ENCODE measurements around the gene ARMC3. TPM values are rescaled to one million over a fixed set of nuclear protein-coding genes. Genes with fewer than 3 reads are reported as not detected.
"Not testable (repeated sequence)": the region's sequence is repeated elsewhere in the genome, so short reads cannot be mapped to it uniquely, and the experiment has no call there.

Gene ARMC3
- total RNA-seq, 1 donor from 2014 or later: 0.23 TPM

DNA sequence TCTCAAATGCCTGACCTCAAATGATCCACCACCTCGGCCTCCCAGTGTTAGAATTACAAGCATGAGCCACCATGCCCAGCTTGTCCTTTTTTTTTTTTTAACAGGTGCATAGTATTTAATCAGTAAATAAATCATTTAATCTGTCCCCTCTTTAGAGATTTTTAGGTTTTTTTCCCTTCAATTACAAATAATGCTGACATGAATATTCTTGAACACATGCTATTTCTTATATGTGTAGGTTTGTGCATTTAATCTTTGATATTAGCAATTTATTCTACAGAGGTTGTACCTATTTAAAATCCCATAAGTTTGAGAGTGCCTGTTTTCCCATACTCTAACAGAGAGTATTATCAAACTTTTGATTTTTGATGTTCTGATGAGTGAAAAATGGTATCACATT is 24.2 kb upstream of the ARMC3 start:
- Histone ChIP-seq H3K4me1 (ENCODE audit: insufficient read depth, low read length) (no peaks in the 10 kb centered on the region), H3K9me3 (ENCODE audit: insufficient read depth, low read depth, low read length) (peaks cover 4% of the 10 kb centered on the region), H3K27me3 (ENCODE audit: insufficient read depth, low read length) (no peaks in the 10 kb centered on the region), H3K4me2 (ENCODE audit: low read length) (no peak overlapping the region), H4K20me1 (ENCODE audit: insufficient read depth, low read length) (no peaks in the 10 kb centered on the region), H3K27ac (ENCODE audit: low read depth, low read length) (no peak overlapping the region), H3K79me2 (ENCODE audit: insufficient read depth, low read length) (no peaks in the 10 kb centered on the region), H2AFZ (ENCODE audit: low read depth, low read length) (no peak overlapping the region), H3K9ac (ENCODE audit: low read length) (no peak overlapping the region), H3K36me3 (ENCODE audit: insufficient read depth, low read length) (no peaks in the 10 kb centered on the region), H3K4me3 (ENCODE audit: insufficient read depth, low read depth, low read length) (no peak overlapping the region)
- DNase-seq (ENCODE audit: low read depth) (no peak), FAIRE-seq (no peak)
- no peak for TF ChIP-seq EZH2 (IDR thresholded peaks at IDR 0.05; ENCODE audit: insufficient read depth, low read length)
- TF ChIP-seq, protein P1, sequence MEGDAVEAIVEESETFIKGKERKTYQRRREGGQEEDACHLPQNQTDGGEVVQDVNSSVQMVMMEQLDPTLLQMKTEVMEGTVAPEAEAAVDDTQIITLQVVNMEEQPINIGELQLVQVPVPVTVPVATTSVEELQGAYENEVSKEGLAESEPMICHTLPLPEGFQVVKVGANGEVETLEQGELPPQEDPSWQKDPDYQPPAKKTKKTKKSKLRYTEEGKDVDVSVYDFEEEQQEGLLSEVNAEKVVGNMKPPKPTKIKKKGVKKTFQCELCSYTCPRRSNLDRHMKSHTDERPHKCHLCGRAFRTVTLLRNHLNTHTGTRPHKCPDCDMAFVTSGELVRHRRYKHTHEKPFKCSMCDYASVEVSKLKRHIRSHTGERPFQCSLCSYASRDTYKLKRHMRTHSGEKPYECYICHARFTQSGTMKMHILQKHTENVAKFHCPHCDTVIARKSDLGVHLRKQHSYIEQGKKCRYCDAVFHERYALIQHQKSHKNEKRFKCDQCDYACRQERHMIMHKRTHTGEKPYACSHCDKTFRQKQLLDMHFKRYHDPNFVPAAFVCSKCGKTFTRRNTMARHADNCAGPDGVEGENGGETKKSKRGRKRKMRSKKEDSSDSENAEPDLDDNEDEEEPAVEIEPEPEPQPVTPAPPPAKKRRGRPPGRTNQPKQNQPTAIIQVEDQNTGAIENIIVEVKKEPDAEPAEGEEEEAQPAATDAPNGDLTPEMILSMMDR (IDR thresholded peaks at IDR 0.05; ENCODE audit: insufficient read depth, low read depth, low read length): no peak
- H3K27ac Mint-ChIP-seq (ENCODE audit: unreplicated experiment): no peak overlapping the region
- no peaks in the 10 kb centered on the region for H3K4me1 Mint-ChIP-seq (ENCODE audit: low read depth, unreplicated experiment)
- no peak overlapping the region for H3K4me3 Mint-ChIP-seq (ENCODE audit: unreplicated experiment)
- H3K9me3 Mint-ChIP-seq (ENCODE audit: unreplicated experiment): peaks cover 13% of the 10 kb centered on the region
- H3K27me3 Mint-ChIP-seq (ENCODE audit: low read depth, unreplicated experiment): no peaks in the 10 kb centered on the region
- peaks cover 2% of the 10 kb centered on the region for H3K36me3 Mint-ChIP-seq (ENCODE audit: low read depth, unreplicated experiment)

DNA sequence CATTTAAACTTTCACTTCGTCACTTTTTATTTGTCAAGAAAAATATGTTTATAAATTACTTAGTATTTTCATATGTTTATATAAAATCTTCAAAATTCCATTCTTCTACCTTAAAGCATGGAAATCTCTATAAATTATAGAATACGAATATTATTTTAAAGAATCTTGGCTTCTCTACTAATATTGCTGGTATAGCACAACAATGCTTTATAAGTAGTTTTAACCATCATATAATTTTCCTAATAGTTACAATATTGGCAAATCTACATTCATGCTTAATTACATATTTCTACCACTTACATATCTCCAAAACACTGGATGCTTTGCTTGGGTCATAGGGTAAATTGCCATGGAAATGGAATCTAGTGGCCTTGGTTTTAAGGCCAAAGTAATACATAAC is 21.1 kb upstream of the ARMC3 start:
- no peaks in the 10 kb centered on the region for H3K79me2 ChIP-seq (ENCODE audit: insufficient read depth, low read length)
- peaks cover 7% of the 10 kb centered on the region for H3K9me3 ChIP-seq (ENCODE audit: insufficient read depth, low read depth, low read length)
- FAIRE-seq (no peak), DNase-seq (ENCODE audit: low read depth) (no peak)
- H2AFZ ChIP-seq (ENCODE audit: low read depth, low read length): no peak overlapping the region
- no peak overlapping the region for H3K27ac ChIP-seq (ENCODE audit: low read depth, low read length)
- H3K36me3 Mint-ChIP-seq (ENCODE audit: low read depth, unreplicated experiment): peaks cover 9% of the 10 kb centered on the region
- H3K4me3 ChIP-seq (ENCODE audit: insufficient read depth, low read depth, low read length): no peak overlapping the region
- H4K20me1 ChIP-seq (ENCODE audit: insufficient read depth, low read length): no peaks in the 10 kb centered on the region
- no peak overlapping the region for H3K4me3 Mint-ChIP-seq (ENCODE audit: unreplicated experiment)
- peaks cover 23% of the 10 kb centered on the region for H3K9me3 Mint-ChIP-seq (ENCODE audit: unreplicated experiment)
- H3K27me3 ChIP-seq (ENCODE audit: insufficient read depth, low read length): no peaks in the 10 kb centered on the region
- H3K4me1 ChIP-seq (ENCODE audit: insufficient read depth, low read length): no peaks in the 10 kb centered on the region
- H3K27ac Mint-ChIP-seq (ENCODE audit: unreplicated experiment): no peak overlapping the region
- H3K27me3 Mint-ChIP-seq (ENCODE audit: low read depth, unreplicated experiment): no peaks in the 10 kb centered on the region
- H3K4me1 Mint-ChIP-seq (ENCODE audit: low read depth, unreplicated experiment): no peaks in the 10 kb centered on the region
- no peaks in the 10 kb centered on the region for H3K36me3 ChIP-seq (ENCODE audit: insufficient read depth, low read length)
- no peak overlapping the region for H3K9ac ChIP-seq (ENCODE audit: low read length)
- TF ChIP-seq EZH2 (IDR thresholded peaks at IDR 0.05; ENCODE audit: insufficient read depth, low read length): no peak
- TF ChIP-seq, protein P1 (IDR thresholded peaks at IDR 0.05; ENCODE audit: insufficient read depth, low read depth, low read length): no peak
- no peak overlapping the region for H3K4me2 ChIP-seq (ENCODE audit: low read length)

DNA sequence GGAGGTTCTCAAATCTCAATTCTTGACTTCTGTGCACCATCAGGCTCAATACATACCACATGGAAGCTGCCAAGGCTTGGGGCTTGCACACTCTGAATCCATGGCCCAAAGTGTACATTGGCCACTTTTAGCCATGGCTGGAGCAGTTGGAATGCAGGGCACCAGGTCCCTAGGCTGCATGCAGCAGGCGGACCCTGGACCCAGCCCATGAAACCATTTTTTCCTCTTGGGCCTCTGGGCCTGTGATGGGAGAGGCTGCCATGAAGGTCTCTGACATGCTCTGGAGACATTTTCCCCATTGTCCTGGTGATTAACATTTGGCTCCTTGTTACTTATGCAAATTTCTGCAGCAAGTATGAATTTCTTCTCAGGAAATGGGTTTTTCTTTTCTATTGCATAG is 19.0 kb upstream of the ARMC3 start:
- Histone ChIP-seq H3K27ac (ENCODE audit: low read depth, low read length) (no peak overlapping the region), H3K4me3 (ENCODE audit: insufficient read depth, low read depth, low read length) (no peak overlapping the region), H4K20me1 (ENCODE audit: insufficient read depth, low read length) (no peaks in the 10 kb centered on the region), H3K4me2 (ENCODE audit: low read length) (no peak overlapping the region), H3K4me1 (ENCODE audit: insufficient read depth, low read length) (no peaks in the 10 kb centered on the region), H3K36me3 (ENCODE audit: insufficient read depth, low read length) (no peaks in the 10 kb centered on the region), H3K27me3 (ENCODE audit: insufficient read depth, low read length) (no peaks in the 10 kb centered on the region), H2AFZ (ENCODE audit: low read depth, low read length) (no peak overlapping the region), H3K9me3 (ENCODE audit: insufficient read depth, low read depth, low read length) (peaks cover 7% of the 10 kb centered on the region), H3K79me2 (ENCODE audit: insufficient read depth, low read length) (no peaks in the 10 kb centered on the region), H3K9ac (ENCODE audit: low read length) (no peak overlapping the region)
- no peak overlapping the region for H3K4me3 Mint-ChIP-seq (ENCODE audit: unreplicated experiment)
- peaks cover 23% of the 10 kb centered on the region for H3K9me3 Mint-ChIP-seq (ENCODE audit: unreplicated experiment)
- TF ChIP-seq, protein P1 (IDR thresholded peaks at IDR 0.05; ENCODE audit: insufficient read depth, low read depth, low read length): no peak
- TF ChIP-seq EZH2 (IDR thresholded peaks at IDR 0.05; ENCODE audit: insufficient read depth, low read length): no peak
- no peak for DNase-seq (ENCODE audit: low read depth)
- no peaks in the 10 kb centered on the region for H3K4me1 Mint-ChIP-seq (ENCODE audit: low read depth, unreplicated experiment)
- no peak for FAIRE-seq
- H3K27me3 Mint-ChIP-seq (ENCODE audit: low read depth, unreplicated experiment): no peaks in the 10 kb centered on the region
- H3K36me3 Mint-ChIP-seq (ENCODE audit: low read depth, unreplicated experiment): peaks cover 9% of the 10 kb centered on the region
- H3K27ac Mint-ChIP-seq (ENCODE audit: unreplicated experiment): no peak overlapping the region

DNA sequence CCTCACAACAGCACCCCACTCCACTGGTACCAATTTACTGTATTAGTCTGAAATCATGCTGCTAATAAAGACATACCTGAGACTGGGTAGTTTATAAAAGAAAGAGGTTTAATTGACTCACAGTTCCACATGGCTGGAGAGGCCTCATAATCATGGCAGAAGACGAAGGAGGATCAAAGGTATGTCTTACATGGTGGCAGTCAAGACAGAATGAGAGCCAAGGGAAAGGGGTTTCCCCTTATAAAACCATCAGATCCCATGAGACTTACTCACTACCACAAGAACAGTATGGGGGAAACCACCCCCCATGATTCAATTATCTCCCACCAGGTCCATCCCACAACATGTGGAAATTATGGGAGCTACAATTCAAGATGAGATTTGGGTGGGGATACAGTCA is 18.2 kb upstream of the ARMC3 start:
- not testable (repeated sequence) for H2AFZ ChIP-seq (ENCODE audit: low read depth, low read length); H3K27me3 Mint-ChIP-seq (ENCODE audit: low read depth, unreplicated experiment); H3K9ac ChIP-seq (ENCODE audit: low read length); H3K4me3 Mint-ChIP-seq (ENCODE audit: unreplicated experiment); H4K20me1 ChIP-seq (ENCODE audit: insufficient read depth, low read length); H3K4me1 ChIP-seq (ENCODE audit: insufficient read depth, low read length); H3K79me2 ChIP-seq (ENCODE audit: insufficient read depth, low read length); H3K36me3 ChIP-seq (ENCODE audit: insufficient read depth, low read length); H3K4me2 ChIP-seq (ENCODE audit: low read length); H3K36me3 Mint-ChIP-seq (ENCODE audit: low read depth, unreplicated experiment); H3K4me1 Mint-ChIP-seq (ENCODE audit: low read depth, unreplicated experiment); DNase-seq (ENCODE audit: low read depth); H3K27me3 ChIP-seq (ENCODE audit: insufficient read depth, low read length); FAIRE-seq; H3K4me3 ChIP-seq (ENCODE audit: insufficient read depth, low read depth, low read length); H3K9me3 ChIP-seq (ENCODE audit: insufficient read depth, low read depth, low read length); H3K27ac Mint-ChIP-seq (ENCODE audit: unreplicated experiment); H3K27ac ChIP-seq (ENCODE audit: low read depth, low read length)
- peaks cover 23% of the 10 kb centered on the region for H3K9me3 Mint-ChIP-seq (ENCODE audit: unreplicated experiment)

Data from astrocyte (in vitro differentiated cells and primary cell).